Mononuclear cell (primary cell): Measurements from ENCODE around the gene DDX27. TPM values are rescaled to one million over a fixed set of nuclear protein-coding genes. Genes with fewer than 3 reads are reported as not detected.

Experiments used
- H3K27me3 ChIP-seq: 2 replicates; pipeline ENCODE4 v1.6.0; 2011; ENCODE audit warnings: low read length, control low read depth; ENCODE audit not compliant: insufficient read depth
- H3K4me1 ChIP-seq: 2 replicates; pipeline ENCODE4 v1.5.1; 2011; ENCODE audit warnings: mild to moderate bottlenecking, low read length, control low read depth; ENCODE audit not compliant: insufficient read depth
- H3K4me3 ChIP-seq: 2 replicates; pipeline ENCODE4 v1.5.1; 2011; ENCODE audit warnings: mild to moderate bottlenecking, low read length, moderate library complexity
- H3K9me3 ChIP-seq: 2 replicates; pipeline ENCODE4 v1.5.1; 2011; ENCODE audit warnings: low read depth, mild to moderate bottlenecking, control low read depth, low read length
- total RNA-seq: library from RNA; depleted of rRNA; stranded (reverse); fragments of >200 nt; gene quantifications from one replicate; pipeline ENCODE4 v1.2.3, GENCODE V29; 2012

The DDX27 gene
- total RNA-seq, 1 donor, result 71.5 TPM

DNA sequence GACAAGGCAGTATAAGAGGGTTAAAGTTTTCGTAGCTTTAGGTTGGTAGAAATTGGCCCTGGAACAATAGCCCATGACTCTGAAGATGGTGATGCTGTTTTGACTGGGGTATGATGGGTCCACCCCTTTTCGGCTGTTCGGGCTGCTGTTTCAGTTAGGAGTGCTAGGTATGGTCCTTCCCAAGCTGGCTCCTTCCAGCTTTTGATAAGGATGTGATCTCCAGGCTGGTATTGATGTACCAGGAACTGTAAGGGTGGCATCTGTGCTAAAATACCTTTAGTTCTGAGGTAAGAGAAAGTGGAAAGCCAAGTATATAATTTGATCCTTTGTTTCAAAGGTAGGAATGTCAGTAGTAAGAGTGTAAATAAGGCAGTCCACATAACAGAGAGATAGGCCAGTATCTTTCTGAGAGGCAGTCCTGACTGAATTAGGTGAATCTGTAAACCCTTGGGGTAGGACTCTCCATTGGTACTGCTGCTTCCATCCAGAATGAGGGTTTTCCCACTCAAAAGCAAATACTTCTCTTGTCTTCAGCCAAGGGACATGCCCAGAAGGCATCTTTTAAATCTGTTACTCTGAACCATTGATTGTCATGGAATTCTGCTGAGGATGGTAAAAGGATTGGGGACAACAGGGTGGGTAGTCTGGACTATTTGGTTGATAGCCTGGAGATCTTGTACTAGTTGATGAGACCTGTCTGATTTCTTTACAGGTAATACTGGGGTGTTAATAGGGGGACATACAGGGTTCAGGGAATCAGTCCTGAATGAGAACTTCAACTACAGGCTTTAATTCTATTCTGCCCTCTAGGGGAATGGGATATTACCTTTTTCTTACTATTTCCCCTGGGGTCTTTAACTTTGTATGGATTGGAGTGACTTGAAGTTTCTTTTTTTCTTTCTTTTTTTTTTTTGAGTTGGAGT lies 64.7 kb downstream of the DDX27 start:
- Histone ChIP-seq H3K9me3 (peaks cover 72% of the 10 kb centered on the region), H3K4me1 (peaks cover 38% of the 10 kb centered on the region), H3K4me3 (no peak overlapping the region), H3K27me3 (no peaks in the 10 kb centered on the region)

DNA sequence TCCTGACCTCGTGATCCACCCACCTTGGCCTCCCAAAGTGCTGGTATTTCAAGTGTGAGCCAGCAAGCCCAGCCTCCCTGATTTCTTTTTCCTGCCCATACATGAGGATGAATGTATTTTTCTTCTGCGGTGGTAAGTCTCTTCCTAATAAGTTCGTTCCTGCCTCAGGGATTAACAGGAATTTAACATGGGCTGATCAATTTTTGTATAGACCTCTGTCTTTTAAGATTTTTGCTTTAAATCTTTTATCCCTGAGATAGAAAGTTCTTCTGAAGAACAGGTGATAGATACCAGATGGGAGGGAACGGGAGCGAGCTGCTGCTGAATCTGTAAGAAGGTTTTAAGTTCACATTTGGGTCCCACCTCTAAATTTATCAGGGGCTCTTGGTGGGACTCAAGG lies 65.6 kb downstream of the DDX27 start:
- no peak overlapping the region for H3K4me3 ChIP-seq
- peaks cover 30% of the 10 kb centered on the region for H3K4me1 ChIP-seq
- peaks cover 69% of the 10 kb centered on the region for H3K9me3 ChIP-seq
- H3K27me3 ChIP-seq, result no peaks in the 10 kb centered on the region

DNA sequence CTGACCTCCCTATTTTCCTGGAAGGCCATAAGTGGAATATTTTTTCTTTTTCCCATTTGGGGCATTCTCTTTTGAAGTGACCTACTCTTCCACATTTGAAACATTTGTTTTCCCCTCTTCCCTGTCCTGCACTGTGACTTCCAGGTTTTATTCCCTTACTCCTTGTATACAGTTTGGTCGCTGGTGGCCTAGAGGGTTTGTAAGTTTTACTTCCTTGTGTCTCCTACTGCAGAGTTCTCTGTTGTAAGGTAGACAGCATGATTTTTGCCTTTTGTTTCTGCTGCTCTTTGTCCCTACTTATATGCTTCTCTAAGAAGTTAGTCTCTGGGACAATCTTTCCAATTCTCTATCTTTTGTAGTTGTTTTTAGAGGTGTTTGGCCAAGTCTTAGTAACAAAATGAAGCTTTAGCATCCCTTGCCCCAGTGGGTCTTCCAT lies 66.0 kb downstream of the DDX27 start:
- Histone ChIP-seq H3K4me1 (peaks cover 25% of the 10 kb centered on the region), H3K27me3 (no peaks in the 10 kb centered on the region), H3K9me3 (peaks cover 65% of the 10 kb centered on the region), H3K4me3 (no peak overlapping the region)

DNA sequence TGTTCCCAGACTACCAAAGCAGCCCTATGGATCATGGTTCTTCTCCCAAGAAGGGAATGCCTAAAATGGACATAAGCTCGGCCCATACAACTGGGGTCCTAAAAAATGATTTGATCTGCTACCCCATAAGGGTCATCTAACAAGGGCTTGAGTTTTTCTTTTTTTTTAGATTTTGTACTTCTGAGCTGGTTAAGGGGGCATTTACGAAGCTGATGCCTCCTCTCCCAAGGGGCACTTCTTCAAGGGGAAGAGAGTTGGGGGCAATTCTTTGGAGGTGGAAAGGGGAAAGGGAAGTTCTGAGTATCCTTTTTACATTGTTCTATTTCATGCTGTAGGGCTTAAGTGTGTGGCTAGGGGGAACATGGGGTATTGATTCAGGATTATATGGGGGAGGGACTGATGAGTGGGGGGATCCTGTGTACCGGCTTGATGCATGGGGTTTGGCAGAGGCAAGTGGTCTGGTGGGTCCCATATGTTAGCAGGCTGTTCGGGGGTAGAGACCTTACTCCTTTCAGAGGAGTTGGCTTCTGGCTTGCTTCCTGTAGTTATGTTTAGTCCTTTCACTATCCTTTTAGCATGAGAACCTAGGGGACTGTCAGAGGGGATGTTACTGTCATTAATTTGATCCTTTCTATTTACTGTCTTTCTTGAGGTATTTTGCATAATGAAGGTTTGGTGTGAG lies 66.7 kb downstream of the DDX27 start:
- peaks cover 58% of the 10 kb centered on the region for H3K9me3 ChIP-seq
- H3K4me1 ChIP-seq, result peaks cover 18% of the 10 kb centered on the region
- H3K4me3 ChIP-seq, result no peak overlapping the region
- no peaks in the 10 kb centered on the region for H3K27me3 ChIP-seq

DNA sequence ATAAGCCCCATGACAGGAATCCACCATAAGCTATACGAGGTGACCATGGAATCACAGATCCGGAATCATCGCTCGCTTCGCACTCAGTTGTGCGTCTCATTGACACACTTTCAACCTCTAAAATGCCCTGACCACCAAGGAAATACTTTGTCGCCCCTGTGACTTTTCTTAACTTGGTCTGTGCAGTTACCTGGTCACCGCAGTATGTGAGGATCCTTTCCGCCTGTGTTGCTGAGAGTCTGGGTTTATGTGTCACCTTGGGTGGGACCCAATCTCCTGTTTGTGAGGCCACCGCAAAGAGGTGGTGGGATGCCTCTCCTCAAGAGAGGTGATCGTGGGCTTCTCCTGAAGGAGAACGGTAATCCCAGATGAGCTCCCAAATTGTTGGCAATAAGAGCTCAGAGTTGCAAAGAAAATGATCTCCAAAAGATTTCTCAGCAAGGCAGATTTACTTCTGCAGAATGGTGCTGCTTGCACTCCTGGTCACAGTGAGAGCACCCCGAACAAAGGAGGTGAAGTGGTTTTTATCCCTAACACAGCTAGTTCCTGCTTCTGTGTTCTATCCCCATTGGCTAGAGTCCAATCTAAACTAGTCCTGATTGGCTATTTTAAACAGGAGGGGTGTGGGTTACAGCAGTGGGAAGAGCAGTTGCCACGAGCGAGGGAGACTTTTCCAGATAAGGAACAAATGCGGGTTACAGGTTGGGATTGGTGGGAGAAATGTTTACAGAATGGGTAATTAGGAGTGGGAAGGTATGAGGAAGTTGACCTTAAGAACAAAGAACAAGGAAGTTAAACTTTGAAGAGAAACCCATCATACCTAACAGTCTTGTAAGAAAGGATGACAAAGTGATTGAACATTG lies 67.7 kb downstream of the DDX27 start:
- Histone ChIP-seq H3K9me3 (peaks cover 48% of the 10 kb centered on the region), H3K4me3 (no peak overlapping the region)

DNA sequence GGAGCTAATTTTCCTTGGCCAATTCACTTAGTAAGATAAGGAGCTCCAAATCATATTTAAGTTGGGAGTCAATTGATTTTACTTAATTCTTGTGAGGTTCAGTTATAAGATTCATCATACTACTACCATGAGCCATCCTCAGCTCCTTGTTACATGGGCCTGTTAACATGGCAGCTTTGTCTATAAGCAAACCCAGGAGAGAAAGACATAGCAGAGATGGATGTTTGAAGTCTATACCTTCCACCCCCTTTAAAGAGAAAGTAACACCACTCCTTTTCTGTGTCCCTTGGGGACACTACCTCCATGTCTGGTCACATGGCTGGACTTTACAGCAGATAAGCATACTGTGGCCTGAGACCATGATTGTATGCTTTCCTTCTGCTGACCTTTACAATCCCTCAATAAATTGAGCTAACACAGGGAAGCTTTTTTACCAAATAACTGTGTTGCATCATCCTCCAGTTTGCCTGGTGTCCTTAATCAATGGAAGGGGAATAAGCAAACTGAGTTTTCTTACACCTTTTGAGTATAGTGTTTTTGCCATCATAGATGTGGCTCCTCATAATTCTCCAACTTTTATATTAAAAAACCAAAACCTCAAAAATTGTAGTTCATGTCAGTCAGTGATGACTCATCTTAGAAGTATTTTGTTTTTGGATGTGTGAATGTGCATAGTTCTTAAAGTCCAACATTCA lies 68.5 kb downstream of the DDX27 start:
- H3K4me3 ChIP-seq, result no peak overlapping the region
- H3K4me1 ChIP-seq, result peaks cover 1% of the 10 kb centered on the region
- peaks cover 43% of the 10 kb centered on the region for H3K9me3 ChIP-seq
- no peaks in the 10 kb centered on the region for H3K27me3 ChIP-seq

More for the DNA sequence above, 67.7 kb downstream of the DDX27 start:
- Histone ChIP-seq H3K27me3 (no peaks in the 10 kb centered on the region), H3K4me1 (peaks cover 9% of the 10 kb centered on the region)

DNA sequence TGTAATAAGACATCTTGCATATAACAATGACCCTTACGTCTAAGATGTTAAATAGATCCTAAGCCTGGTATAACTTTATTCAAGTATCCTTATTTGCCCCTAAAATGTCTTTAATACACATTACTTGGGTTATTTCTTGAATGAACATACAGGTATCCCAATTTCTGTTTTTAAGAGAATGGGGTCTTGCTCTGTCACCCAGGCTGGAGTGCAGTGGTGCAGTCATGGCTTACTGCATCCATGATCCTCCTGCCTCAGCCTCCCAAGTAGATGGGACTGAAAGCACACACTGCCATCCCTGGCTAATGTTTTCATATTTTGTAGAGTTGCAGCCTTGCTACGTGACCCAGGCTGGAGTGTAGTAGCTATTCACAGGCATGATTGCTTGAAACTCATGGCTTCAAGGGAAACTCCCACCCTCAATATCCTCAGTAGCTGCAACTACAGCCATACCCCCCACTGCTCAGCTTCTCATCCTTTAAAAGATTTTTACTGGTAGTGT lies 69.1 kb downstream of the DDX27 start:
- no peaks in the 10 kb centered on the region for H3K27me3 ChIP-seq
- H3K4me3 ChIP-seq, result no peak overlapping the region
- H3K9me3 ChIP-seq, result peaks cover 42% of the 10 kb centered on the region
- no peaks in the 10 kb centered on the region for H3K4me1 ChIP-seq

DNA sequence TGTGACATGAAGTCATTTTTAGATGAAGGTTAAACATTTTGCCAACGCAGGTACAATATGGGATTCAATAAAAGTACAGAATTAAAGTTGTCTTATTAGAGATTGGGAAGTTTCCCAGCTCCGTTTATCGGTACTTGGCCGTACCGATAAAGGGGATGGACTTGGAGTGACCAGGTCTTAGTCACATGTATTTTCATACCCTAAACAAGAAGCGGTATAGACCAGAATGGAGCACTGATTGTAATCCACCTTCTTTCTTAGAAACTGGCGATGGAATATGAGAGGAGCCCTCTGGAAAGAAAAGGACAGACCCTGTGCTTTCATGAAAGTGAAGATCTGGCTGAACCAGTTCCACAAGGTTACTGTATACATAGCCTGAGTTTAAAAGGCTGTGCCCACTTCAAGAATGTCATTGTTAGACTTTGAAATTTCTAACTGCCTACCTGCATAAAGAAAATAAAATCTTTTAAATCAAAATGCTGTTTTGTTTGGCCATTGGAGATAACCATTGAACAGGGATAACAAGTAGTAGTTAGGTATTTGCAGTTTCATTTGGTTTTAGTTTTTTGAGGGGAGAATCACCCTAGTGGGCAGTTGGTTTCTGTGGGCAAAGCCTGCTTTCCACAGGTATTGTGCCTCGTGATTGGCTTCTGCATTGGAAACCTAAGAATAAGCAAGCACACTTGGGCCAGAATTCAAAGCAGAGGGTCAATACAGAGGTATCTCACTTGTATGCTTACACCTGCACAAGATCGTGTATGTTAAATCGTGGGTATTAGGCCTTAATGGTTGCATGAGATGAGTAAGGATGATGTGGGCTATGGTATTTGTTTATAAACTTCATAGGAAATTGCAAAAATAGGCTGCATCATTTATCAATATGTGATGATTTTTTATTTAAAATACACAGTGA lies 69.8 kb downstream of the DDX27 start:
- no peaks in the 10 kb centered on the region for H3K27me3 ChIP-seq
- no peak overlapping the region for H3K4me3 ChIP-seq
- H3K9me3 ChIP-seq, result peaks cover 39% of the 10 kb centered on the region
- no peaks in the 10 kb centered on the region for H3K4me1 ChIP-seq

DNA sequence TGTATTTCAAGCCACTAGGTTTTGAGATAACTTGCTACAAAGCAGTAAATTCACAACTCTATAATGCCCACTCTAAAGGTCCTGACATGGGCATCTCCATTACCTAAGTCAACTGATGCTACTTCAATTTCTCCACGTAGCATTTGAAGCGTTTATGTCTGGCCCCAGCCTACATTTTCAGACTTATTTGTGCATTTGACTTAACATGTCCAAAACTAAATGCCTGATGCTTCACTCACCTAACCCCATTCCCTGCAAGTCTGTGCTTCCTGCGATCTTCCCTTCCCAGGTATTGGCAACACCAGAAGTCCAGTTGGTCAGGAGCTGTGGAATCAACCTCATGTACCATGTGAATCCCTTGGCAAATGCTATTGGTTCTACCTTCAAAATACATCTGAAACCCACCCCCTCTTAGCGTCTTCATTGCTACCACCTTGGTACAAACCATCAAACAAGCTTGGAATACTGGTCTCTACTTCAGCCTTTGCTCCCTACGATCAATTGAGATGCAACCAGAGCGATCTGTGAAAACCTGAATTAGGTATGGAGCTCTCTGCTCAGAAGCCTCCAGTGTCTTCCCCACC lies 71.5 kb downstream of the DDX27 start:
- Histone ChIP-seq H3K27me3 (no peaks in the 10 kb centered on the region), H3K4me1 (no peaks in the 10 kb centered on the region), H3K9me3 (peaks cover 27% of the 10 kb centered on the region), H3K4me3 (no peak overlapping the region)

DNA sequence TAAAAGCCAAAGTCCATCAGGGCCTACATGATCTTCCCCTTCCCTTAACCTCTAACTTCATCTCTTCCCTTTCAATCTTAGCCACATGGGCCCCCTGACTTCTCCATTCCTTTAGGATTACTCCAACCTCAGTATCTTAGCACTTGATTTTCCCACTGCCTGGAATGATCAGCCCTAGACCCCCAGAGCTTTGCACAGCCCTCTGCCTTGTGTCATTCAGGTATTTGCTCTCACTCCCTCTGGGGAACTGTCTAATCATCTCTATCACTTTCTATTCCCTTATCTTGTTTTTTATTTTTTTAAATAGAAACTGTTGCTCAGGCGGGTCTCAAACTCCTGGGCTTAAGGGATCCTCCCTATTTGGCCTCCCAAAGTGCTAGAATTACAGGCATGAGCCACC lies 72.0 kb downstream of the DDX27 start:
- Histone ChIP-seq H3K9me3 (peaks cover 22% of the 10 kb centered on the region), H3K4me1 (no peaks in the 10 kb centered on the region), H3K27me3 (no peaks in the 10 kb centered on the region), H3K4me3 (no peak overlapping the region)

DNA sequence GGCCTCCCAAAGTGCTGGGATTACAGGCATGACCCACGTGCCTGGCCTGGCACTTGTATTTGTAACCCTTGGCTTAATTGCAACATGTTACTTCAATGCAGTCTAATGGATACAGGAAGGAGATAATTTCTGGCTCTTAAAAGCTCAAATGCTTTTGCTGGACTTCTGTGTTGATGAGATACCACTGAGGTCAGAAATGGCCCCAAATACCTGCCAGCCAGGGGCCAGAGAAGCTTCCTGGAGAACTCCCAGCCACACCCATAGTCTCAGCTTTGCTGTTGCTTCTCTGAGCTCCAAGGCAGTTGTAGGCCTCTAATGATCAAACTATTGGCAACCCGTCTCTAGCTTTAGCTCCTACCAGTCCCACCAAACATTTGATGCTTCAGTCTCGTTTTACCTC lies 72.8 kb downstream of the DDX27 start:
- Histone ChIP-seq H3K4me1 (peaks cover 1% of the 10 kb centered on the region), H3K9me3 (peaks cover 14% of the 10 kb centered on the region), H3K27me3 (no peaks in the 10 kb centered on the region), H3K4me3 (no peak overlapping the region)

DNA sequence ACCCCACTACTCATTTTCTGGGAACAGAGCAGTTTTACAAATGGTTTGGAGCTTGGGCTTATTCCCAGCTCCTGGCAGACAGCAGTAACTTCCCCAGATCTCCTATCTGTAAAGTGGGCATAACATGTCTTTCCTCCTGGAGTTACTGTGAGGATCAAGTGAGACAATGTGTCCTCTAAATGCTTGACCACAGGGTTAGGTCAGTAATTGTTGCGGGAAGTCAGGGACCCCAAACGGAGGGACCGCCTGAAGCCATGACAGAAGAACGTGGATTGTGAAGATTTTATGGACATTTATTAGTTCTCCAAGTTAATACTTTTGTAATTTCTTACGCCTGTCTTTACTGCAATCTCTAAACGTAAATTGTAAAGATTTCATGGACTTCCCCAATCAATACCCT lies 73.9 kb downstream of the DDX27 start:
- H3K9me3 ChIP-seq, result peaks cover 4% of the 10 kb centered on the region
- H3K27me3 ChIP-seq, result no peaks in the 10 kb centered on the region
- peaks cover 12% of the 10 kb centered on the region for H3K4me1 ChIP-seq
- H3K4me3 ChIP-seq, result no peak overlapping the region
